ENCODE measurements around the gene SCO2.
"Not testable (repeated sequence)": the region's sequence is repeated elsewhere in the genome, so short reads cannot be mapped to it uniquely, and the experiment has no call there.

The SCO2 gene

GRCh38 chr22:50524676-50525103 is 708 bp downstream of the SCO2 start:
- no peak for DNase-seq (ENCODE audit: low read depth, low spot score)
- H3K9me3 ChIP-seq (ENCODE audit: control insufficient read depth, insufficient read depth, low read length) = no peaks in the 10 kb centered on the region
- WGBS (ENCODE audit: insufficient coverage, insufficient read length) = no CpG with 5 or more reads among the region's 19 CpGs
- H3K4me1 ChIP-seq (ENCODE audit: control insufficient read depth, insufficient read depth, low read length) = peaks cover 11% of the 10 kb centered on the region
- peaks cover 22% of the 10 kb centered on the region for H3K36me3 ChIP-seq (ENCODE audit: control insufficient read depth, insufficient read depth, low read length)
- H3K4me3 ChIP-seq (ENCODE audit: low read length) = peak overlapping the region; percentile 58; the same call in 1 of the 2 replicates
- peaks cover 17% of the 10 kb centered on the region; the same call in 1 of the 2 replicates for H3K27me3 ChIP-seq (ENCODE audit: control insufficient read depth, insufficient read depth, low read length)
- H3K27ac ChIP-seq (ENCODE audit: low read length) = no peak overlapping the region

- WGBS (ENCODE audit: insufficient coverage, insufficient read length) = no CpG with 5 or more reads among the region's 25 CpGs
- H3K27me3 ChIP-seq (ENCODE audit: control insufficient read depth, insufficient read depth, low read length) = peaks cover 10% of the 10 kb centered on the region; the same call in 1 of the 2 replicates
- H3K4me3 ChIP-seq (ENCODE audit: low read length) = no peak overlapping the region
- no peaks in the 10 kb centered on the region for H3K9me3 ChIP-seq (ENCODE audit: control insufficient read depth, insufficient read depth, low read length)
- H3K36me3 ChIP-seq (ENCODE audit: control insufficient read depth, insufficient read depth, low read length) = peaks cover 26% of the 10 kb centered on the region
- DNase-seq (ENCODE audit: low read depth, low spot score) = no peak
- no peak overlapping the region for H3K27ac ChIP-seq (ENCODE audit: low read length)
- peaks cover 9% of the 10 kb centered on the region for H3K4me1 ChIP-seq (ENCODE audit: control insufficient read depth, insufficient read depth, low read length)
These were observed 1.4 kb downstream of the SCO2 start for GRCh38 chr22:50523806-50524675.

GRCh38 chr22:50523458-50523805 is 2.0 kb downstream of the SCO2 start:
- no CpG with 5 or more reads among the region's 16 CpGs for WGBS (ENCODE audit: insufficient coverage, insufficient read length)
- no peak for DNase-seq (ENCODE audit: low read depth, low spot score)
- H3K9me3 ChIP-seq (ENCODE audit: control insufficient read depth, insufficient read depth, low read length) = no peaks in the 10 kb centered on the region
- peaks cover 31% of the 10 kb centered on the region for H3K36me3 ChIP-seq (ENCODE audit: control insufficient read depth, insufficient read depth, low read length)
- peaks cover 9% of the 10 kb centered on the region for H3K4me1 ChIP-seq (ENCODE audit: control insufficient read depth, insufficient read depth, low read length)
- H3K27ac ChIP-seq (ENCODE audit: low read length) = no peak overlapping the region
- H3K4me3 ChIP-seq (ENCODE audit: low read length) = no peak overlapping the region
- peaks cover 4% of the 10 kb centered on the region; the same call in 1 of the 2 replicates for H3K27me3 ChIP-seq (ENCODE audit: control insufficient read depth, insufficient read depth, low read length)

- WGBS (ENCODE audit: insufficient coverage, insufficient read length) = no CpG with 5 or more reads among the region's 22 CpGs
- Histone ChIP-seq H3K4me3 (ENCODE audit: low read length) (no peak overlapping the region), H3K27me3 (ENCODE audit: control insufficient read depth, insufficient read depth, low read length) (no peaks in the 10 kb centered on the region), H3K9me3 (ENCODE audit: control insufficient read depth, insufficient read depth, low read length) (no peaks in the 10 kb centered on the region), H3K36me3 (ENCODE audit: control insufficient read depth, insufficient read depth, low read length) (peaks cover 31% of the 10 kb centered on the region), H3K4me1 (ENCODE audit: control insufficient read depth, insufficient read depth, low read length) (peaks cover 9% of the 10 kb centered on the region), H3K27ac (ENCODE audit: low read length) (no peak overlapping the region)
- no peak for DNase-seq (ENCODE audit: low read depth, low spot score)
These were observed 2.5 kb downstream of the SCO2 start for GRCh38 chr22:50522806-50523438.

- Histone ChIP-seq H3K4me3 (ENCODE audit: low read length) (no peak overlapping the region), H3K4me1 (ENCODE audit: control insufficient read depth, insufficient read depth, low read length) (peaks cover 9% of the 10 kb centered on the region), H3K9me3 (ENCODE audit: control insufficient read depth, insufficient read depth, low read length) (no peaks in the 10 kb centered on the region), H3K27ac (ENCODE audit: low read length) (no peak overlapping the region), H3K36me3 (ENCODE audit: control insufficient read depth, insufficient read depth, low read length) (peaks cover 31% of the 10 kb centered on the region), H3K27me3 (ENCODE audit: control insufficient read depth, insufficient read depth, low read length) (no peaks in the 10 kb centered on the region)
- WGBS (ENCODE audit: insufficient coverage, insufficient read length) = no CpG with 5 or more reads among the region's 15 CpGs
- DNase-seq (ENCODE audit: low read depth, low spot score) = no peak
These were observed 3.1 kb downstream of the SCO2 start for GRCh38 chr22:50522208-50522805.

- DNase-seq (ENCODE audit: low read depth, low spot score) = no peak
- no peak overlapping the region for H3K4me3 ChIP-seq (ENCODE audit: low read length)
- no peaks in the 10 kb centered on the region for H3K9me3 ChIP-seq (ENCODE audit: control insufficient read depth, insufficient read depth, low read length)
- no CpG with 5 or more reads among the region's 10 CpGs for WGBS (ENCODE audit: insufficient coverage, insufficient read length)
- no peaks in the 10 kb centered on the region for H3K27me3 ChIP-seq (ENCODE audit: control insufficient read depth, insufficient read depth, low read length)
- peaks cover 5% of the 10 kb centered on the region for H3K4me1 ChIP-seq (ENCODE audit: control insufficient read depth, insufficient read depth, low read length)
- H3K36me3 ChIP-seq (ENCODE audit: control insufficient read depth, insufficient read depth, low read length) = peaks cover 33% of the 10 kb centered on the region
- no peak overlapping the region for H3K27ac ChIP-seq (ENCODE audit: low read length)
These were observed 3.7 kb downstream of the SCO2 start for GRCh38 chr22:50521710-50522109.

GRCh38 chr22:50520826-50521453 is 4.5 kb downstream of the SCO2 start:
- no peak overlapping the region for H3K4me3 ChIP-seq (ENCODE audit: low read length)
- no peaks in the 10 kb centered on the region for H3K9me3 ChIP-seq (ENCODE audit: control insufficient read depth, insufficient read depth, low read length)
- WGBS (ENCODE audit: insufficient coverage, insufficient read length) = no CpG with 5 or more reads among the region's 13 CpGs
- peaks cover 1% of the 10 kb centered on the region; the same call in 1 of the 2 replicates for H3K4me1 ChIP-seq (ENCODE audit: control insufficient read depth, insufficient read depth, low read length)
- peaks cover 34% of the 10 kb centered on the region for H3K36me3 ChIP-seq (ENCODE audit: control insufficient read depth, insufficient read depth, low read length)
- DNase-seq (ENCODE audit: low read depth, low spot score) = no peak
- no peak overlapping the region for H3K27ac ChIP-seq (ENCODE audit: low read length)
- no peaks in the 10 kb centered on the region for H3K27me3 ChIP-seq (ENCODE audit: control insufficient read depth, insufficient read depth, low read length)

GRCh38 chr22:50520184-50520583 is 5.2 kb downstream of the SCO2 start:
- DNase-seq (ENCODE audit: low read depth, low spot score); H3K27me3 ChIP-seq (ENCODE audit: control insufficient read depth, insufficient read depth, low read length); H3K9me3 ChIP-seq (ENCODE audit: control insufficient read depth, insufficient read depth, low read length); H3K4me3 ChIP-seq (ENCODE audit: low read length); H3K27ac ChIP-seq (ENCODE audit: low read length); H3K4me1 ChIP-seq (ENCODE audit: control insufficient read depth, insufficient read depth, low read length): not testable (repeated sequence)
- peaks cover 34% of the 10 kb centered on the region for H3K36me3 ChIP-seq (ENCODE audit: control insufficient read depth, insufficient read depth, low read length)
- WGBS (ENCODE audit: insufficient coverage, insufficient read length) = no CpG with 5 or more reads among the region's 8 CpGs

- H3K27ac ChIP-seq (ENCODE audit: low read length) = no peak overlapping the region
- no CpG with 5 or more reads among the region's 8 CpGs for WGBS (ENCODE audit: insufficient coverage, insufficient read length)
- H3K4me1 ChIP-seq (ENCODE audit: control insufficient read depth, insufficient read depth, low read length) = no peaks in the 10 kb centered on the region; the same call in 1 of the 2 replicates
- H3K36me3 ChIP-seq (ENCODE audit: control insufficient read depth, insufficient read depth, low read length) = peaks cover 34% of the 10 kb centered on the region
- H3K4me3 ChIP-seq (ENCODE audit: low read length) = no peak overlapping the region
- no peak for DNase-seq (ENCODE audit: low read depth, low spot score)
- no peaks in the 10 kb centered on the region for H3K9me3 ChIP-seq (ENCODE audit: control insufficient read depth, insufficient read depth, low read length)
- H3K27me3 ChIP-seq (ENCODE audit: control insufficient read depth, insufficient read depth, low read length) = no peaks in the 10 kb centered on the region
These were observed 6.2 kb downstream of the SCO2 start for GRCh38 chr22:50519151-50519550.

GRCh38 chr22:50518606-50519005 is 6.8 kb downstream of the SCO2 start:
- H3K27me3 ChIP-seq (ENCODE audit: control insufficient read depth, insufficient read depth, low read length) = no peaks in the 10 kb centered on the region
- peaks cover 34% of the 10 kb centered on the region for H3K36me3 ChIP-seq (ENCODE audit: control insufficient read depth, insufficient read depth, low read length)
- no peak for DNase-seq (ENCODE audit: low read depth, low spot score)
- no CpG with 5 or more reads among the region's 7 CpGs for WGBS (ENCODE audit: insufficient coverage, insufficient read length)
- no peaks in the 10 kb centered on the region for H3K9me3 ChIP-seq (ENCODE audit: control insufficient read depth, insufficient read depth, low read length)
- no peak overlapping the region for H3K27ac ChIP-seq (ENCODE audit: low read length)
- H3K4me3 ChIP-seq (ENCODE audit: low read length) = no peak overlapping the region
- no peaks in the 10 kb centered on the region for H3K4me1 ChIP-seq (ENCODE audit: control insufficient read depth, insufficient read depth, low read length)
